ENCODE results near the gene METTL14. TPM values are rescaled to one million over a fixed set of nuclear protein-coding genes. Genes with fewer than 3 reads are reported as not detected.

Gene METTL14
- total and polyA plus RNA-seq, 9 donors = 10.0 to 56.1 (median 44.0) TPM

DNA sequence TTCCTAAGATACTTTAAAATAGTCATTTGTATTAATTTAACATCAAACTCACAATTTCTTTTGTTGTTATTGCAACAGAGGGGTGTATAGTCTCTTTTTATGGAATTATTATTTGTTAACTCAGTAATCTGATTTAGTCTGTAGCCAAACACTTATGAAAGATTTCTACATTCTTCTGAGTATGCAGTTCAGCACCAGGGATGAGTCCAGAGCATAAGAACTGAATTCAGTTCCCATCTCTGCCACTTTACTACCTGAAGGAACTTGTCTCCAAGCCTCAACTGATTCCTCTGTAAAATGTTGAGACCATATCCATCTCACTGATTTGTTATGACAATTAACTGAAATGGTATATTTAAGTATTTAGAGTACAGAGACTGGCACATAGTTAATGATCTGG lies 45.5 kb downstream of the METTL14 start:
- no peaks in the 10 kb centered on the region for H3K36me3 ChIP-seq

DNA sequence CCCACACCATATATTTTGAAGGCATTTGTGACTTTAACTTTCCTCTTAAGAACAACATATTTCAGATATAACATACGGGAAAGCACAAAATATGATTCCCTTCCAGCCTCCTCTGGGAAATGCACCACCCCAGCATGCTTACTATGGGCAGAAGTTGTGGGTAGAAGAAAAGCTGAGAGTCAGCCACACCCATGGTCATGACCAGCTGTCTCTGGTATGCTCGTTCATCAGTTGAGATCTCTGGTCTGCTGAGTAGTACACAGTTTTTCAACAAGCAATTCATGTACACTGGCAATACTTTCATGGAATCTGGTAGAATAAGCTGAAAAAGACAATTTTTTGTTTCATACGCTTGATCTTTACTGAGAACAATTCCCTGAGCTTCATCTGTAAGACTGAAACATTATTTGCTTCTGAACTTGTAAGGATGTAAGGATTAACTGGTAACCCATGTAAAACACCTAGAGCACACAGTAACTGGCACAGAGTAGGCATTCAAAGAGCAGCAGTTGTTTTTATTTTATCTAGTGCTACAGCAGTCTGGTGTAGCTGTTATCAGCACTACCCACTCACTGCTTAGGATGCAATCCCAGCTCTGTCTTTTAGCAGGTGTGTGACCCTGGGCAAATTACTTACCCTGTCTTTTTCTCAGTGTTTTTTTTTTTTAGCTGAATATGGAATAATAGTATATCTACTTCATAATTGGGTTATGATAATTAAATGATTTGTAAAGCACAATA lies 47.6 kb downstream of the METTL14 start:
- no peak overlapping the region for H3K4me3 ChIP-seq
- WGBS, 3 donors = 49 to 74% (median 53%) methylated on average over 3 of the region's 3 CpGs
- TF ChIP-seq EP300 (IDR thresholded peaks at IDR 0.05) (no peak), POLR2A (IDR thresholded peaks at IDR 0.05) (no peak)
- TF ChIP-seq, protein P1, sequence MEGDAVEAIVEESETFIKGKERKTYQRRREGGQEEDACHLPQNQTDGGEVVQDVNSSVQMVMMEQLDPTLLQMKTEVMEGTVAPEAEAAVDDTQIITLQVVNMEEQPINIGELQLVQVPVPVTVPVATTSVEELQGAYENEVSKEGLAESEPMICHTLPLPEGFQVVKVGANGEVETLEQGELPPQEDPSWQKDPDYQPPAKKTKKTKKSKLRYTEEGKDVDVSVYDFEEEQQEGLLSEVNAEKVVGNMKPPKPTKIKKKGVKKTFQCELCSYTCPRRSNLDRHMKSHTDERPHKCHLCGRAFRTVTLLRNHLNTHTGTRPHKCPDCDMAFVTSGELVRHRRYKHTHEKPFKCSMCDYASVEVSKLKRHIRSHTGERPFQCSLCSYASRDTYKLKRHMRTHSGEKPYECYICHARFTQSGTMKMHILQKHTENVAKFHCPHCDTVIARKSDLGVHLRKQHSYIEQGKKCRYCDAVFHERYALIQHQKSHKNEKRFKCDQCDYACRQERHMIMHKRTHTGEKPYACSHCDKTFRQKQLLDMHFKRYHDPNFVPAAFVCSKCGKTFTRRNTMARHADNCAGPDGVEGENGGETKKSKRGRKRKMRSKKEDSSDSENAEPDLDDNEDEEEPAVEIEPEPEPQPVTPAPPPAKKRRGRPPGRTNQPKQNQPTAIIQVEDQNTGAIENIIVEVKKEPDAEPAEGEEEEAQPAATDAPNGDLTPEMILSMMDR (IDR thresholded peaks at IDR 0.05) = no peak
- H3K4me1 ChIP-seq (ENCODE audit: insufficient read depth) = no peaks in the 10 kb centered on the region
- no peaks in the 10 kb centered on the region for H3K36me3 ChIP-seq
- intact Hi-C loops (cut with DNase I) = loop anchor here in 1 of 4 donors (10.0 kb wide), 1 partner anchor 562 kb away; no protein-coding TSS in a partner anchor
- no peak for DNase-seq
- H3K9me3 ChIP-seq = no peaks in the 10 kb centered on the region
- H3K27me3 ChIP-seq = no peaks in the 10 kb centered on the region
- no peak overlapping the region for H3K27ac ChIP-seq

More for the DNA sequence above, 45.5 kb downstream of the METTL14 start:
- intact Hi-C loops (cut with DNase I) = loop anchor here in 1 of 4 donors (10.0 kb wide), 1 partner anchor 564 kb away; no protein-coding TSS in a partner anchor
- H3K27ac ChIP-seq = no peak overlapping the region
- TF ChIP-seq EP300 (IDR thresholded peaks at IDR 0.05) = no peak
- TF ChIP-seq POLR2A (IDR thresholded peaks at IDR 0.05) = no peak
- TF ChIP-seq, protein P1 (IDR thresholded peaks at IDR 0.05) = no peak
- H3K4me1 ChIP-seq (ENCODE audit: insufficient read depth) = no peaks in the 10 kb centered on the region
- H3K27me3 ChIP-seq = no peaks in the 10 kb centered on the region
- no peak for DNase-seq
- H3K9me3 ChIP-seq = no peaks in the 10 kb centered on the region
- H3K4me3 ChIP-seq = no peak overlapping the region

DNA sequence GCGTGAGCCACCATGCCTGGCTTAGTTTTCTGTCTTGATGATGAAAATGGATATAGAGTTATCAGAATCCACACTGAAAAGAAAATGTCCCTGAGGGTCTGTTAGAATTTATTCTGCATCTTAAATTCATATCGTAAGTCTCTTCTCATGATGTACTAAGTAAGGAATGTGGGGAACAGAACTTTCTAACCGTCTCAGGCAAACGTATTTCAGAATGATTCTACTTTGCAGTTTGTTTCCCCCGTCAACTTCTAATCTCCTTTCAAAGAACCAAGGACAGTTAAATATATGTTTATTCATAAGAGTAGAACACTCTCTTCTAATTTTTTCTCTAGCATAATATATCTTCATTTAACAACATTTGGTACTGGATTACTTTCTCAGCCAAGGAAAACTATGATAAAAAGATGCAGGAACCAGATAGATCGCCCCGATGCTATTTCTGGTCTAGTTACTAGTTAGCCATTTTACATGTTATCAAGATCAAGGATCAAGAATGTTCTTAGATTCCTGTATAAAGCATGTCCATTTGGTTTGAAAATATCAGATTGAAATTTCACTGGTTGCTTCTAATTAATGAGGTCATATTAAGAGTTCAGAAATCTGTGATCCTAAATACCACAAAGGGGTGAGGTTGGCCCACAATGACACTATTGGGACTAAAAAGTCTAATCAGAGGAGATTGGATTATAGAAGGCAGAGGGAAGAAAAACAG lies 49.5 kb downstream of the METTL14 start:
- TF ChIP-seq, protein P1 (IDR thresholded peaks at IDR 0.05) = no peak
- no peak for TF ChIP-seq EP300 (IDR thresholded peaks at IDR 0.05)
- TF ChIP-seq POLR2A (IDR thresholded peaks at IDR 0.05) = no peak
- no peaks in the 10 kb centered on the region for H3K4me1 ChIP-seq (ENCODE audit: insufficient read depth)
- no peak for DNase-seq
- no peaks in the 10 kb centered on the region for H3K27me3 ChIP-seq
- H3K9me3 ChIP-seq = no peaks in the 10 kb centered on the region
- no peaks in the 10 kb centered on the region for H3K36me3 ChIP-seq
- intact Hi-C loops (cut with DNase I) = loop anchor here in 1 of 4 donors (10.0 kb wide), 1 partner anchor 560 kb away; no protein-coding TSS in a partner anchor
- WGBS, 3 donors = 51 to 80% (median 76%) methylated on average over 7 of the region's 7 CpGs
- no peak overlapping the region for H3K27ac ChIP-seq
- H3K4me3 ChIP-seq = no peak overlapping the region

DNA sequence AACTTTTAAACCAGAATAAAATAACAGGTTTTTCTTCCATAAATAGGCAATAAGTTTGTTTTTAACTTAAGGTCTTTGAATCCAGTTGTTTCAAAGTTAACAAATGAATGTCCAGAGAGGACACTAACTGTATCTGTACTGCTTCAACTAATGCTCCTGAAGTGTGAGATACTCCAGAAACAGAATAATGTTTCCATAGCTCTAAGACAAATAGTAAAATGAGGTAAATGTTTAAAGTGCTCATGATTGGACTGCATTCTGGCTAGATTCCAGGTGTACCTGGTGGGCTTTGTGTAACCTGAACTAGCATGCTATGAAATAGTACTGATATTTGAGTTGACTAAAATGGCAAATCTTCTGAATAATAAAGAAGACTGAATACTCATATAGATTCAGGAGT lies 51.7 kb downstream of the METTL14 start:
- intact Hi-C loops (cut with DNase I) = loop anchor here in 1 of 4 donors (10.0 kb wide), 1 partner anchor 558 kb away; no protein-coding TSS in a partner anchor
- Histone ChIP-seq H3K36me3 (no peaks in the 10 kb centered on the region), H3K4me1 (ENCODE audit: insufficient read depth) (no peaks in the 10 kb centered on the region), H3K4me3 (no peak overlapping the region), H3K9me3 (no peaks in the 10 kb centered on the region), H3K27ac (no peak overlapping the region), H3K27me3 (no peaks in the 10 kb centered on the region)
- DNase-seq = no peak
- TF ChIP-seq, protein P1 (IDR thresholded peaks at IDR 0.05) = no peak
- no peak for TF ChIP-seq EP300 (IDR thresholded peaks at IDR 0.05)
- no peak for TF ChIP-seq POLR2A (IDR thresholded peaks at IDR 0.05)
